GM21367 (cell line): ENCODE results near the gene DDIT3.

Experiments
- ATAC-seq: cut with Tn5 transposase; IDR thresholded peaks from one replicate; pipeline ENCODE4 v1.9.1; 2021; ENCODE audit not compliant: unreplicated experiment

Gene DDIT3

DNA sequence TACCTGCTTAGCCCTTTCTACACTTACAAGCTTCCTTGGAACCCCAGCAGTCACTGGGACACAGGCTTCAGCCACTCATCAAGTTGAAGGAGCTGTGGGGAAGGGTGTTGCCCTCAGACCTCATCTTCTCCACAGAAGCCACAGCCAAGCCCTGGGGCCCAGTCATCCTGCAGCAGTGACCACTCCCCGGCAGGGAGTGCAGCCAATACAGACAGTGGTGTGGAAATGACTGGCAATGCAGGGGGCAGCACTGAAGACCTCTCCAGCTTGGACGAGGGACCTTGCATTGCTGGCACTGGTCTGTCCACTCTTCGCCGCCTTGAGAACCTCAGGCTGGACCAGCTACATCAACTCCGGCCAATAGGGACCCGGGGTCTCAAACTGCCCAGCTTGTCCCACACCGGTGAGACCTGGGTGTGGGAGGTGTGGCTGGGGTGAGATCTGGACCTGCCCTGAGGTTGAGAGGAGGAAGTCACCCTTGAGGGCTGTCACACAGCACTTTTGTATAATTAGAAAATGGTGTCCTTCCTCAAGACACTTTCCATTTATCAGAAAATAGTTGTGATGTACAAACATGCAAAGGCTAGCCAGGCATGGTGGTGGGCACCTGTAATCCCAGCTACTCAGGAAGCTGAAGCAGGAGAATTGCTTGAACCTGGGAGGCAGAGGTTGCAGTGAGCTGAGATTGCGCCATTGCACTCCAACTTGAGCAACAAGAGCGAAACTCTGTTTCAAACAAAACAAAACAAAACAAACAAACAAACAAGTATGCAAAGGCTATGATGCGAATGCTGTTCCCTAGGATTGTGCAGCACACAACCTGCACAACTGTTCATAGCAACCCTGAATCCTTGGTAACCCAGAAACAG lies 50.8 kb downstream of the DDIT3 start:
- ATAC-seq, result no peak

DNA sequence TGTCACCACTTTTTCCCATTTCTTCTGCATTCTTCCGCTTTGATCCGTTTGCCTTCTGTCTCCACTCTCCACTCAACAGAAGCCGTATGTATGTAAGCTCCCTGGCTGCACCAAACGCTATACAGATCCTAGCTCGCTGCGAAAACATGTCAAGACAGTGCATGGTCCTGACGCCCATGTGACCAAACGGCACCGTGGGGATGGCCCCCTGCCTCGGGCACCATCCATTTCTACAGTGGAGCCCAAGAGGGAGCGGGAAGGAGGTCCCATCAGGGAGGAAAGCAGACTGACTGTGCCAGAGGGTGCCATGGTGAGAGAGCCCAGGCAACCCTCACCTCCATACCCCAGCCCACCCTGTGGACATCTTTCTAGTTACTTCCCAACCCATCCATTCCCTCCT lies 52.4 kb downstream of the DDIT3 start:
- no peak for ATAC-seq

DNA sequence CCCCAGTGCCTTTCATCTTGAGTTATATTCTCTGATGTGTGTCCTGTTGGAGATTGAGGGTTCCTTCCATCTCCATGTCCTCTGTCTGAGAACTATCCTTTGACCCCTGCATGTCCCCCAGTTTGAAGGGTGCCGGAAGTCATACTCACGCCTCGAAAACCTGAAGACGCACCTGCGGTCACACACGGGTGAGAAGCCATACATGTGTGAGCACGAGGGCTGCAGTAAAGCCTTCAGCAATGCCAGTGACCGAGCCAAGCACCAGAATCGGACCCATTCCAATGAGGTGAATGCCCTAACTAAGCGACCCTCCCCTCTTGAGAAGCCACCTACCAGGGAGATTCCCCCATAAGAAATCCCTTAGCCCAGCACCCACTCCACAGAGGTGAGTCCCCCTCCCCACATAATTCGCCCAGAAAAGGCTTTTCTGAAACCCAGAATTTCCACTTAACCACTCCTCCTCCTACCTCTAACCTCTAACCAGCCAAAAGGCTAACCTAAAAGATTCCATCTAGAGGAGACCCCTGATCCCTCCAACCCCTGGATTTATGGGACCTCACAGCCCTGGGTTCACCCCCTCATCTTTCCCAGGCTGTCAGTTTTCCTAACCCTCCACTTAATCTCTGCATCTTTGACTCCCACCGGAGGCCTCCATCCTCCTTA lies 53.0 kb downstream of the DDIT3 start:
- no peak for ATAC-seq
